ENCODE data around the gene JAG2.

- TF ChIP-seq, protein P1, sequence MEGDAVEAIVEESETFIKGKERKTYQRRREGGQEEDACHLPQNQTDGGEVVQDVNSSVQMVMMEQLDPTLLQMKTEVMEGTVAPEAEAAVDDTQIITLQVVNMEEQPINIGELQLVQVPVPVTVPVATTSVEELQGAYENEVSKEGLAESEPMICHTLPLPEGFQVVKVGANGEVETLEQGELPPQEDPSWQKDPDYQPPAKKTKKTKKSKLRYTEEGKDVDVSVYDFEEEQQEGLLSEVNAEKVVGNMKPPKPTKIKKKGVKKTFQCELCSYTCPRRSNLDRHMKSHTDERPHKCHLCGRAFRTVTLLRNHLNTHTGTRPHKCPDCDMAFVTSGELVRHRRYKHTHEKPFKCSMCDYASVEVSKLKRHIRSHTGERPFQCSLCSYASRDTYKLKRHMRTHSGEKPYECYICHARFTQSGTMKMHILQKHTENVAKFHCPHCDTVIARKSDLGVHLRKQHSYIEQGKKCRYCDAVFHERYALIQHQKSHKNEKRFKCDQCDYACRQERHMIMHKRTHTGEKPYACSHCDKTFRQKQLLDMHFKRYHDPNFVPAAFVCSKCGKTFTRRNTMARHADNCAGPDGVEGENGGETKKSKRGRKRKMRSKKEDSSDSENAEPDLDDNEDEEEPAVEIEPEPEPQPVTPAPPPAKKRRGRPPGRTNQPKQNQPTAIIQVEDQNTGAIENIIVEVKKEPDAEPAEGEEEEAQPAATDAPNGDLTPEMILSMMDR (IDR thresholded peaks at IDR 0.05; ENCODE audit: borderline replicate concordance, extremely low read depth, low read length, poor library complexity, severe bottlenecking): no peak
- TF ChIP-seq EZH2 (IDR thresholded peaks at IDR 0.05; ENCODE audit: borderline replicate concordance, low read depth, low read length, severe bottlenecking): no peak
These were observed 60.6 kb downstream of the JAG2 start for GRCh38 chr14:105107781-105108515.

Measured in DND-41 (cell line).